Chondrocyte (in vitro differentiated cells): ENCODE measurements around the gene NKD2. TPM values are rescaled to one million over a fixed set of nuclear protein-coding genes. Genes with fewer than 3 reads are reported as not detected.

Source experiments
- DNase-seq: peaks from one replicate; pipeline ENCODE4 v3.0.0; 2021; ENCODE audit warnings: mixed read lengths, low spot score
- H3K27ac Mint-ChIP-seq: one replicate; pipeline ENCODE4 v1.8.0; 2021; ENCODE audit warnings: mild to moderate bottlenecking, moderate library complexity, mixed read lengths; ENCODE audit not compliant: unreplicated experiment
- H3K27me3 Mint-ChIP-seq: 2 replicates; pipeline ENCODE4 v1.8.0; 2021; ENCODE audit warnings: low read depth, mixed read lengths
- H3K36me3 Mint-ChIP-seq: 2 replicates; pipeline ENCODE4 v1.8.0; 2021; ENCODE audit warnings: low read depth, mixed read lengths
- H3K4me1 Mint-ChIP-seq: 2 replicates; pipeline ENCODE4 v1.8.0; 2021; ENCODE audit warnings: low read depth, mild to moderate bottlenecking, mixed read lengths
- H3K4me3 Mint-ChIP-seq: one replicate; pipeline ENCODE4 v1.8.0; 2021; ENCODE audit warnings: mild to moderate bottlenecking, moderate library complexity, mixed read lengths; ENCODE audit not compliant: unreplicated experiment
- H3K9me3 Mint-ChIP-seq: 2 replicates; pipeline ENCODE4 v1.8.0; 2021; ENCODE audit warnings: low read depth, mixed read lengths
- CTCF ChIP-seq: fragments of 200-600 bp; sonication (generic); IDR thresholded peaks from 2 replicates; pipeline ENCODE4 v1.5.0; 2021; ENCODE audit warnings: antibody characterized with exemption, mild to moderate bottlenecking, moderate library complexity
- total RNA-seq: library from RNA; stranded (reverse); gene quantifications from 3 replicates; pipeline ENCODE4 v1.2.1, GENCODE V29; 2021

The NKD2 gene
- total RNA-seq, 1 donor from 2014 or later, result not detected

GRCh38 chr5:1034986-1035385 lies 26.4 kb downstream of the NKD2 start:
- no peaks in the 10 kb centered on the region for H3K9me3 Mint-ChIP-seq
- peaks cover 22% of the 10 kb centered on the region for H3K27me3 Mint-ChIP-seq
- no peak for DNase-seq
- no peak overlapping the region for H3K4me3 Mint-ChIP-seq
- no peaks in the 10 kb centered on the region for H3K36me3 Mint-ChIP-seq
- TF ChIP-seq CTCF, result no peak
- no peak overlapping the region for H3K27ac Mint-ChIP-seq
- no peaks in the 10 kb centered on the region for H3K4me1 Mint-ChIP-seq

GRCh38 chr5:1035421-1036405 lies 27.1 kb downstream of the NKD2 start:
- Mint-ChIP-seq H3K9me3 (no peaks in the 10 kb centered on the region), H3K4me1 (no peaks in the 10 kb centered on the region), H3K36me3 (no peaks in the 10 kb centered on the region), H3K27me3 (peaks cover 22% of the 10 kb centered on the region), H3K4me3 (no peak overlapping the region), H3K27ac (no peak overlapping the region)
- DNase-seq, result peak; percentile 84
- TF ChIP-seq CTCF, result no peak

GRCh38 chr5:1036504-1037122 lies 28.0 kb downstream of the NKD2 start:
- H3K27me3 Mint-ChIP-seq, result peaks cover 26% of the 10 kb centered on the region
- no peak overlapping the region for H3K27ac Mint-ChIP-seq
- DNase-seq, result peak; percentile 68
- H3K9me3 Mint-ChIP-seq, result no peaks in the 10 kb centered on the region
- H3K4me1 Mint-ChIP-seq, result no peaks in the 10 kb centered on the region
- H3K4me3 Mint-ChIP-seq, result no peak overlapping the region
- no peaks in the 10 kb centered on the region for H3K36me3 Mint-ChIP-seq
- no peak for TF ChIP-seq CTCF

- H3K27me3 Mint-ChIP-seq, result peaks cover 24% of the 10 kb centered on the region
- H3K27ac Mint-ChIP-seq, result no peak overlapping the region
- H3K36me3 Mint-ChIP-seq, result no peaks in the 10 kb centered on the region
- peak; percentile 83 for DNase-seq
- no peak for TF ChIP-seq CTCF
- H3K4me1 Mint-ChIP-seq, result no peaks in the 10 kb centered on the region
- H3K4me3 Mint-ChIP-seq, result no peak overlapping the region
- no peaks in the 10 kb centered on the region for H3K9me3 Mint-ChIP-seq
Observed at GRCh38 chr5:1037123-1037670, 28.6 kb downstream of the NKD2 start.

- no peaks in the 10 kb centered on the region for H3K4me1 Mint-ChIP-seq
- TF ChIP-seq CTCF, result no peak
- H3K27ac Mint-ChIP-seq, result no peak overlapping the region
Observed at GRCh38 chr5:1037671-1038416, 29.2 kb downstream of the NKD2 start.

More at GRCh38 chr5:1037671-1038416, 29.2 kb downstream of the NKD2 start:
- peaks cover 21% of the 10 kb centered on the region for H3K27me3 Mint-ChIP-seq
- DNase-seq, result peak; percentile 88
- no peak overlapping the region for H3K4me3 Mint-ChIP-seq
- H3K36me3 Mint-ChIP-seq, result no peaks in the 10 kb centered on the region
- H3K9me3 Mint-ChIP-seq, result no peaks in the 10 kb centered on the region
